Neuronal stem cell (in vitro differentiated cells): ENCODE results near the gene ACAT2.

Experiments
- DNase-seq: peaks from one replicate; pipeline ENCODE4 v3.0.0-alpha.2; 2013; ENCODE audit warnings: low spot score
- H2AFZ ChIP-seq: one replicate; pipeline ENCODE4 v1.6.1; 2013; ENCODE audit warnings: mild to moderate bottlenecking, low read length, inconsistent platforms
- H2AK5ac ChIP-seq: 2 replicates; pipeline ENCODE4 v1.6.1; 2013; ENCODE audit warnings: low read depth, mild to moderate bottlenecking, inconsistent platforms, low read length, moderate library complexity, mixed read lengths
- H2BK120ac ChIP-seq: 2 replicates; pipeline ENCODE4 v1.6.1; 2013; ENCODE audit warnings: low read depth, mild to moderate bottlenecking, inconsistent platforms, low read length, moderate library complexity, mixed read lengths
- H2BK12ac ChIP-seq: one replicate; pipeline ENCODE4 v1.6.1; 2013; ENCODE audit warnings: low read length, inconsistent platforms
- H2BK15ac ChIP-seq: 2 replicates; pipeline ENCODE4 v1.6.1; 2013; ENCODE audit warnings: mild to moderate bottlenecking, low read length, inconsistent platforms, mixed read lengths
- H2BK5ac ChIP-seq: one replicate; pipeline ENCODE4 v1.6.1; 2013; ENCODE audit warnings: inconsistent platforms, mild to moderate bottlenecking, low read length, moderate library complexity
- H3K14ac ChIP-seq: one replicate; pipeline ENCODE4 v1.6.1; 2013; ENCODE audit warnings: low read length, inconsistent platforms
- H3K18ac ChIP-seq: 2 replicates; pipeline ENCODE4 v1.6.1; 2013; ENCODE audit warnings: low read length, inconsistent platforms
- H3K23ac ChIP-seq: 2 replicates; pipeline ENCODE4 v1.6.1; 2013; ENCODE audit warnings: low read depth, mild to moderate bottlenecking, mixed read lengths, low read length, inconsistent platforms; ENCODE audit not compliant: poor library complexity
- H3K27ac ChIP-seq: replicated peaks from 3 replicates; pipeline ENCODE4 v1.5.1; 2013; ENCODE audit warnings: low read length, inconsistent platforms
- H3K27me3 ChIP-seq, 3 experiments: 2 replicates each; pipeline ENCODE4 v1.6.1; 2013; ENCODE audit warnings: low read length in 3 of 3, mild to moderate bottlenecking in 2 of 3, inconsistent platforms in 1 of 3, low read depth in 1 of 3, mixed read lengths in 1 of 3, moderate library complexity in 1 of 3; ENCODE audit not compliant: control insufficient read depth in 3 of 3, insufficient read depth in 3 of 3
- H3K36me3 ChIP-seq, 2 donors: replicated peaks in 1 of 2; 2 replicates each; pipeline ENCODE4 v1.6.1; 2013; ENCODE audit warnings: low read length in 2 of 2; ENCODE audit not compliant: control insufficient read depth in 2 of 2, insufficient read depth in 2 of 2
- H3K4ac ChIP-seq: 2 replicates; pipeline ENCODE4 v1.6.1; 2013; ENCODE audit warnings: inconsistent platforms, mild to moderate bottlenecking, low read length, moderate library complexity
- H3K4me1 ChIP-seq, 2 donors: 1 replicate in 1 of 2; 2 replicates in 1 of 2; pipeline ENCODE4 v1.6.1; 2013; ENCODE audit warnings: low read length in 2 of 2, low read depth in 1 of 2; ENCODE audit not compliant: control insufficient read depth in 2 of 2, insufficient read depth in 1 of 2
- H3K4me2 ChIP-seq: one replicate; pipeline ENCODE4 v1.6.1; 2013; ENCODE audit warnings: mild to moderate bottlenecking, low read length, inconsistent platforms; ENCODE audit not compliant: insufficient read depth, poor library complexity, severe bottlenecking
- H3K4me3 ChIP-seq, 2 donors: 2 replicates each; pipeline ENCODE4 v1.5.1; 2013; ENCODE audit warnings: low read length in 2 of 2, mild to moderate bottlenecking in 2 of 2, inconsistent platforms in 1 of 2, moderate library complexity in 1 of 2
- H3K79me1 ChIP-seq: one replicate; pipeline ENCODE4 v1.6.1; 2013; ENCODE audit warnings: low read depth, mild to moderate bottlenecking, inconsistent platforms, low read length, moderate library complexity
- H3K9ac ChIP-seq: one replicate; pipeline ENCODE4 v1.6.1; 2013; ENCODE audit warnings: mild to moderate bottlenecking, low read depth, low read length, inconsistent platforms; ENCODE audit not compliant: poor library complexity
- H3K9me3 ChIP-seq, 2 donors: replicated peaks in 1 of 2; 2 replicates each; pipeline versions ENCODE3 to v1.6.1; 2013; ENCODE audit warnings: low read length in 2 of 2, mild to moderate bottlenecking in 2 of 2, inconsistent platforms in 1 of 2, low read depth in 1 of 2, mixed read lengths in 1 of 2, moderate library complexity in 1 of 2; ENCODE audit not compliant: control insufficient read depth in 2 of 2, insufficient read depth in 1 of 2
- H4K8ac ChIP-seq: one replicate; pipeline ENCODE4 v1.6.1; 2013; ENCODE audit warnings: low read depth, mild to moderate bottlenecking, inconsistent platforms, low read length, moderate library complexity
- H4K91ac ChIP-seq: one replicate; pipeline ENCODE4 v1.6.1; 2013; ENCODE audit warnings: low read length, low read depth, mild to moderate bottlenecking, inconsistent platforms; ENCODE audit not compliant: poor library complexity
- WGBS, 2 donors: extraction: QIAGEN DNeasy Blood & Tissue Kit; methylation state at CpG; one replicate each; pipeline ENCODE4 v1.1.7; 2013; ENCODE audit warnings: missing lambda C conversion rate in 2 of 2, mixed read lengths in 1 of 2; ENCODE audit not compliant: insufficient read length in 2 of 2, insufficient replicate concordance in 1 of 2; ENCODE audit errors: extremely low coverage in 2 of 2; 5-methylcytosine and 5-hydroxymethylcytosine counted together

The ACAT2 gene

DNA sequence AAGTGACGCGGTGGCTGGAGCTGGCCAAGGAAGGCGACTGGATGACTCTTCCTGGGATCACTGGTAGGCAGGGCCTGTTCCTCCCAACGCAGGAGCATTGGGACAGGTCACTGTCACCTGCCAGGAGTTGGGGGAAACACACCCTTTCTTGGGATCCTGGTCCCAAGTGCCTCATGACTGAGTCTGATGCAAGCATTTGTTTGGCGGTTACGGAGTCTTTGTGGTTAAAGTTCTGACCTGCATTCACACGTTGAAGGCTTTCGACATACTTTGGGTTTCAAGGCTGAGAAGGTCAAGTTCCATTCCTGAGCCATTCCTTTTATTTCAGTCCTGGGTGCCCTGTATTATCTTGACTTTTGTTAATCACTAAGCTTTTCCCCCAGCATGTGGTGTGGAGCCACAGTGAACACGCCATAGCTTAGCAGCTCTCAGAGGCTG lies 44.2 kb downstream of the ACAT2 start:
- no peaks in the 10 kb centered on the region for H3K9me3 ChIP-seq
- no peak overlapping the region for H4K8ac ChIP-seq
- no peak overlapping the region for H2BK5ac ChIP-seq
- H2AK5ac ChIP-seq: no peak overlapping the region
- no peak overlapping the region for H3K14ac ChIP-seq
- H3K4me2 ChIP-seq: no peak overlapping the region
- H2BK15ac ChIP-seq: no peak overlapping the region
- no peak for DNase-seq
- H3K27me3 ChIP-seq: no peaks in the 10 kb centered on the region
- no peak overlapping the region for H3K18ac ChIP-seq
- H3K4ac ChIP-seq: no peak overlapping the region
- no peaks in the 10 kb centered on the region for H3K79me1 ChIP-seq
- no peak overlapping the region for H3K23ac ChIP-seq
- no peak overlapping the region for H3K27ac ChIP-seq
- peaks cover 2 to 6% of the 10 kb centered on the region in 2 donors for H3K4me1 ChIP-seq
- H2AFZ ChIP-seq: no peak overlapping the region
- no peak overlapping the region for H3K9ac ChIP-seq
- WGBS, 2 donors: no CpG with 5 or more reads among the region's 9 CpGs
- no peak overlapping the region for H2BK12ac ChIP-seq
- no peak overlapping the region for H3K4me3 ChIP-seq
- no peaks in the 10 kb centered on the region for H3K36me3 ChIP-seq
- H2BK120ac ChIP-seq: no peak overlapping the region
- H4K91ac ChIP-seq: no peak overlapping the region

DNA sequence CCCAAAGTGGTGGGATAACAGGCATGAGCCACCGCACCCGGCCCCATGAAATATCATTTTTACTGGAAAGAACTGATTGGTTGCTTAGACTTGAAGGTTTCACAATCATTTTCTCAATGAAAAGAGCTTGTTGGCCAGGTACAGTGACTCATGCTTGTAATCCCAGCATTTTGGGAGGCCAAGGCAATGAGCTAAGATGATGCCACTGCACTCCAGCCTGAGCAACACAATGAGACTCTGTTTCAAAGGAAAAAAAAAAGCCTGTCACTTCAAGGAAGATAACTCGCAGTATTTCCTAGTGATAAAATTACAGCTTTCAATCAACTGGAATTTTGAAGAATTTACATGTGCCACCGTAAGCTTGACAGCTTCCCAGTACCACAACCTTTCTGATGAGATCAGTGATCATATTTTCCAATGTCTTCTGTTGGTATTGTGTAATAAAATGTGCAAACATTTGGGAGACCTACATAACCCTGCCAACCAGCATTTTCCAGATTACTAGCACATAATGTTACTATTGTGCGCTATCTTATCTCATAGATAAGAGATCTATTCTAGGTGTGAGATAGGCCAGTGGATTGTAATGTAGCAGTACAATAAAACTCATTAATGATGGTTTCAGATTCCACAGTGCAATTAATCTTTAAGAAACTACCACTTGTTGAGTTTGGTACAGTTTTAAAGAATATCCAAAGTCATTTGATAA lies 45.5 kb downstream of the ACAT2 start:
- Histone ChIP-seq H2BK12ac (no peak overlapping the region), H3K27me3 (no peaks in the 10 kb centered on the region), H2AK5ac (no peak overlapping the region), H2AFZ (no peak overlapping the region), H4K91ac (no peak overlapping the region), H3K4me1 (peaks cover 2 to 6% of the 10 kb centered on the region in 2 donors), H3K36me3 (no peaks in the 10 kb centered on the region), H3K27ac (no peak overlapping the region), H3K14ac (no peak overlapping the region), H4K8ac (no peak overlapping the region), H3K4me2 (no peak overlapping the region), H3K4me3 (no peak overlapping the region), H3K23ac (no peak overlapping the region), H3K9me3 (no peaks in the 10 kb centered on the region), H3K18ac (no peak overlapping the region), H3K4ac (no peak overlapping the region), H2BK5ac (no peak overlapping the region), H2BK15ac (no peak overlapping the region), H2BK120ac (no peak overlapping the region), H3K9ac (no peak overlapping the region), H3K79me1 (no peaks in the 10 kb centered on the region)
- WGBS, 2 donors: no CpG with 5 or more reads among the region's 5 CpGs
- no peak for DNase-seq

DNA sequence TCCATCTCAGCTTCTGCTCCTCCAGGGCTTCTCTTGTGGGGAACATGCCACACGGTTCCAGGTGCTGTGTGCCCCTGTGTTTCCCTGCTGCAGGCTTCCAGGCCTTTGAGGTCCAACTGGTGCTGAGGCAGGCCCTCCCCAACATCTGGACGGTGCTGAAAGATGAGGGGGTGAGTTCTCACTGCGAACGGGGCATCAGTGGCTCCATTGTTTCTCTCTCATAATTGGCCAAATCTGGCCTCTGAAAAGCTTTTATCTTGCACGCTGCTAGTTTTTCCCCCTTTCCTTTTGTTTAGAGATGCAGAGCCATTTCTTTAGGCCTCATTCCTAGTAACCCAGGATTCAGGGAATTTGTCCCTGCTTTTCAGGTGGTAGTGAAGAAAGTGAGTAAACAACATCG lies 46.8 kb downstream of the ACAT2 start:
- Histone ChIP-seq H4K91ac (no peak overlapping the region), H2BK120ac (no peak overlapping the region), H2BK12ac (no peak overlapping the region), H2AFZ (peak overlapping the region; percentile 77), H3K27ac (no peak overlapping the region), H3K27me3 (no peaks in the 10 kb centered on the region), H2BK5ac (no peak overlapping the region), H3K9me3 (no peaks in the 10 kb centered on the region), H3K4me1 (peaks cover 4 to 6% of the 10 kb centered on the region in 2 donors), H3K14ac (no peak overlapping the region), H3K36me3 (no peaks in the 10 kb centered on the region), H3K9ac (no peak overlapping the region), H3K4me3 (no peak overlapping the region), H3K4ac (no peak overlapping the region), H4K8ac (no peak overlapping the region), H3K79me1 (no peaks in the 10 kb centered on the region), H3K4me2 (no peak overlapping the region), H2AK5ac (no peak overlapping the region), H2BK15ac (no peak overlapping the region), H3K23ac (no peak overlapping the region), H3K18ac (no peak overlapping the region)
- WGBS, 2 donors: no CpG with 5 or more reads among the region's 6 CpGs
- no peak for DNase-seq

DNA sequence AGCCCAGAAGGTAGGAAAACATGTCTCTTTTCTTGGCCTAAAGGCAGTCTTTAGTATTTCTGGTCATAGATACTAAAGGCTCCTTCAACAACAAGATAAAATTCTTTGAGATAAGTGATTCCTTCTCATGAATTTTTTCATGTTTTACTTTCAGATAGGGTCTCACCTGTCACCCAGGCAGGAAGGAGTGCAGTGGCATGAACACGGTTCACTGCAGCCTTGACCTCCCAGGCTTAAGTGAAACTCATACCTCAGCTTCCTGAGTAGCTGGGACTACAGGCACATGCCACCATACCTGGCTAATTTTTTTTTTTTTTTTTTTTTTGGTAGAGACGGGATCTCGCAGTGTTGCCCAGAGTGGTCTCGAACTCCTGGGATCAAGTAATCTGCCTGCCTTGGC lies 47.3 kb downstream of the ACAT2 start:
- no CpG with 5 or more reads among the region's 4 CpGs for WGBS, 2 donors
- Histone ChIP-seq H3K27me3 (no peaks in the 10 kb centered on the region), H2BK5ac (no peak overlapping the region), H3K4me3 (no peak overlapping the region), H3K9ac (no peak overlapping the region), H3K4me1 (peaks cover 4 to 6% of the 10 kb centered on the region in 2 donors), H3K14ac (no peak overlapping the region), H3K36me3 (no peaks in the 10 kb centered on the region), H4K91ac (no peak overlapping the region), H3K18ac (no peak overlapping the region), H3K27ac (no peak overlapping the region), H3K9me3 (no peaks in the 10 kb centered on the region), H3K23ac (no peak overlapping the region), H3K79me1 (no peaks in the 10 kb centered on the region), H2AK5ac (no peak overlapping the region), H2BK15ac (no peak overlapping the region), H2AFZ (peak overlapping the region; percentile 77), H2BK12ac (no peak overlapping the region), H3K4ac (no peak overlapping the region), H3K4me2 (no peak overlapping the region), H4K8ac (no peak overlapping the region), H2BK120ac (no peak overlapping the region)
- no peak for DNase-seq
